ENCODE measurements around the gene EXOC6.
A peak's percentile ranks its signal among the peaks of the same experiment; 100 is the strongest.

EXOC6 gene

GRCh38 chr10:93071674-93072224 lies 223.4 kb downstream of the EXOC6 start:
- TF ChIP-seq GATA2 (IDR thresholded peaks at IDR 0.05; ENCODE audit: low read depth, low read length) (0 out of 2 replicates have a peak, but pooled peaks have one; percentile 36), GATA3 (IDR thresholded peaks at IDR 0.05; ENCODE audit: low read depth, low read length) (no peak)

GRCh38 chr10:93072225-93072712 lies 223.9 kb downstream of the EXOC6 start:
- TF ChIP-seq GATA3 (IDR thresholded peaks at IDR 0.05; ENCODE audit: low read depth, low read length) (no peak), GATA2 (IDR thresholded peaks at IDR 0.05; ENCODE audit: low read depth, low read length) (no peak)

GRCh38 chr10:93072713-93073538 lies 224.6 kb downstream of the EXOC6 start:
- TF ChIP-seq GATA2 (IDR thresholded peaks at IDR 0.05; ENCODE audit: low read depth, low read length) (no peak), GATA3 (IDR thresholded peaks at IDR 0.05; ENCODE audit: low read depth, low read length) (no peak)

- no peak for TF ChIP-seq GATA3 (IDR thresholded peaks at IDR 0.05; ENCODE audit: low read depth, low read length)
- TF ChIP-seq GATA2 (IDR thresholded peaks at IDR 0.05; ENCODE audit: low read depth, low read length): no peak
Observed at GRCh38 chr10:93073539-93074146, 225.3 kb downstream of the EXOC6 start, which contains the start of gene CYP26A1. TSS of gene CYP26A1 (plus strand) at chr10:93073893. CDS start at chr10:93073935, 42 bp downstream.

- TF ChIP-seq GATA3 (IDR thresholded peaks at IDR 0.05; ENCODE audit: low read depth, low read length) (no peak), GATA2 (IDR thresholded peaks at IDR 0.05; ENCODE audit: low read depth, low read length) (no peak)
Observed at GRCh38 chr10:93074147-93074596, 225.9 kb downstream of the EXOC6 start.

GRCh38 chr10:93074597-93075368 lies 226.5 kb downstream of the EXOC6 start:
- TF ChIP-seq GATA2 (IDR thresholded peaks at IDR 0.05; ENCODE audit: low read depth, low read length) (no peak), GATA3 (IDR thresholded peaks at IDR 0.05; ENCODE audit: low read depth, low read length) (no peak)

- TF ChIP-seq GATA2 (IDR thresholded peaks at IDR 0.05; ENCODE audit: low read depth, low read length) (no peak), GATA3 (IDR thresholded peaks at IDR 0.05; ENCODE audit: low read depth, low read length) (no peak)
Observed at GRCh38 chr10:93075369-93076221, 227.3 kb downstream of the EXOC6 start.

- TF ChIP-seq GATA2 (IDR thresholded peaks at IDR 0.05; ENCODE audit: low read depth, low read length): no peak
- no peak for TF ChIP-seq GATA3 (IDR thresholded peaks at IDR 0.05; ENCODE audit: low read depth, low read length)
Observed at GRCh38 chr10:93076871-93077270, 228.6 kb downstream of the EXOC6 start.

- TF ChIP-seq GATA3 (IDR thresholded peaks at IDR 0.05; ENCODE audit: low read depth, low read length) (no peak), GATA2 (IDR thresholded peaks at IDR 0.05; ENCODE audit: low read depth, low read length) (no peak)
Observed at GRCh38 chr10:93077860-93078337, 229.6 kb downstream of the EXOC6 start.

GRCh38 chr10:93079663-93080349 lies 231.5 kb downstream of the EXOC6 start:
- TF ChIP-seq GATA3 (IDR thresholded peaks at IDR 0.05; ENCODE audit: low read depth, low read length) (no peak), GATA2 (IDR thresholded peaks at IDR 0.05; ENCODE audit: low read depth, low read length) (no peak)

GRCh38 chr10:93080350-93081046 lies 232.2 kb downstream of the EXOC6 start:
- TF ChIP-seq GATA2 (IDR thresholded peaks at IDR 0.05; ENCODE audit: low read depth, low read length): no peak
- no peak for TF ChIP-seq GATA3 (IDR thresholded peaks at IDR 0.05; ENCODE audit: low read depth, low read length)

- TF ChIP-seq GATA2 (IDR thresholded peaks at IDR 0.05; ENCODE audit: low read depth, low read length): no peak
- TF ChIP-seq GATA3 (IDR thresholded peaks at IDR 0.05; ENCODE audit: low read depth, low read length): no peak
Observed at GRCh38 chr10:93081318-93081717, 233.0 kb downstream of the EXOC6 start.
